CD4-positive, alpha-beta T cell treated with Interleukin-17A for 4 hours (primary cell): ENCODE measurements around the gene FNBP1.
A peak's percentile ranks its signal among the peaks of the same experiment; 100 is the strongest.

Experiments
- DNase-seq: peaks from one replicate; pipeline ENCODE4 v3.0.0-alpha.2; 2020; ENCODE audit warnings: mixed read lengths

Gene FNBP1

DNA sequence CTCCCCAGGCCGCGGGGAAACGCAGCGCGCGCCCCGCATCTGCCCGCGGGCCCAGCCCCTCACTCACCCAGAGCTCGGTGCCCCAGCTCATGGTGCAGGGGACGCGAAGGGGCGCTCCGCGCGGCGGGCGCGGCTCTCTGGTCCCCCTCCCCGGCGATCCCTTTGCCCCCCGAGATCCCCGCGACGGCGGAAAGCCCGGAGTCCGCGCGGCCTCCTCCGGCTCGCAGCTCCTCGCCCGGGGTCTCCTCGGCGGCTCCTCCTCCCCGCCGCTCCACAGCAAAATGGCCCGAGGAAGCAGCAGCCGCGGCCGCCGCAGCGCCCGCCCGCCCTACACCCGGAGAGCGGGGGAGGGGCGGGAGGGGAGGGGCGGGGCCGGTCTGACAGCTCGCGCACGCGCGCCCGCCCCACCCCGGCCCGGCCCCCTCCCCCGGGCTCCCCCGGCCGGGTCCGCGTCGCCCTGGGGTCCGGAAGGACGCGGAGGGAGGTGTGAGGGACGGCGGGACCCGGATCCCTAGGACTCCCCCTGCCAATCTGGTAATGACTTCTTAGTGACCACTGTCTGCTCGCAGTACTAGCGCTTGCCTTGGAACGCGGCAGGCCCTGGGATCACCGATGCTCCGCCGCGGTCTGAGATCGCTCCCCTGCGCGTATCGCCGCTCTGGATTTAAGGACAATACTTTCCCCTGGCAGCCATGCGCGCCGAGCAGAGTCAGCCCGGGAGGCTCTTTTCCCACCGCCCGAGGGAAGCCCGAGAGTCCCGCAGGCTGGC, at the start of gene FNBP1:
Gene FNBP1 (minus strand): TSS at position 305 of the 769 bp plus-strand sequence. CDS start 214 bp downstream, at position 91.
- peak; percentile 92 for DNase-seq

DNA sequence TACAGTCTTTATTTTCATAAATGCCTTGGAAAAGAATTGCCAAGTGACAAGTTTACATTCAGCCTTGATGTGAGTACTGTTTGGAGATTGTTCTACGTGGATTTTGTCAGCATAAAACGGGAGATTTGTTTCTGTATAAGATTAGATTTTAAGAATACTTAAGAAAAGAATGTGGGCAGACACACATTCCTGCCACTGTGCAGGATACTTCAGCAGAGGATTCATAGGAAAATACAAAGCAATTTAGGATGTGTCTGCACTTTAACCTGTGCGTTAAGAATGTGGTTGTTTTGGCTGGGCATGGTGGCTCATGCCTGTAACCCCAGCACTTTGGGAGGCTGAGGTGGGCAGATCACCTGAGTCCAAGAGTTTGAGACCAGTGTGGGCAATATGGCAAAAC, 47.9 kb upstream of the FNBP1 start:
- DNase-seq = no peak

DNA sequence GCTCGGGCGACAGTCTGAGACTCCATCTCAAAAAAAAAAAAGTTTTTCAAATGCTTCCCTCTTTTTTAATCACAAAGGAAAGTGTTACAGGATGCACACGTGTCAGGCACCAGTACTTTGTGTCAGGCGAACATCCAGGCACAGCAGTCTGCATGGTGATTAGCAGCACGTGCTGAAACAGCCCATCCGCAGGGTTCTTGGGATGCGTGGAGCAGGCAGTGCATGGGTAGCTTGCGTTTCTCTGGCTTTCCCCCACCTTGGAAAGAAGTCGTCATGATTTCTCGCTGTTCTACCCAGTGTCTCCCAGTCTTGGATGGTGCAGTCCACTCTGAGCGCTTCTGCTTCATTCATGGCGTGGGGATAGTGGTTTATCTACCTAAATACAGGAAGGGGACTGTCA, 46.2 kb upstream of the FNBP1 start:
- DNase-seq = no peak

DNA sequence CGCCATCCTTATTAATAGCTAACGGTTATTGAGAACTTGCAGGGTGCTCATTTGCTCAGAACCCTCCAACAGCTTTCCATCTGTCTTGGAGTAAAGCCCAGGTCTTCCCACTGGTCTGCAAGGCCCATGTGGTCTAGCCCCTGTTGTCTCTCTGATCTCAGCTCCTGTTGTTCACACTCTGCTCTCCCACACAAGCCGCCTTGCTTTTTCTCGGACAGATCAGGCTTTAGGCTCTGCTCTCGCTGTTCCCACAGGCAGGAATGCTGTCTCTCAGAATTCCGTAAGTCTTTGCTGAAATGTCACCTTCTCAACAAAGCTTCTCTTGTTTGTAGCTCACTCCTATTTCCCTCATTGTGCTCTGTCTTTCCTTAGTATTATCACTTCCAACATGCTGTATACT, 45.1 kb upstream of the FNBP1 start:
- no peak for DNase-seq

DNA sequence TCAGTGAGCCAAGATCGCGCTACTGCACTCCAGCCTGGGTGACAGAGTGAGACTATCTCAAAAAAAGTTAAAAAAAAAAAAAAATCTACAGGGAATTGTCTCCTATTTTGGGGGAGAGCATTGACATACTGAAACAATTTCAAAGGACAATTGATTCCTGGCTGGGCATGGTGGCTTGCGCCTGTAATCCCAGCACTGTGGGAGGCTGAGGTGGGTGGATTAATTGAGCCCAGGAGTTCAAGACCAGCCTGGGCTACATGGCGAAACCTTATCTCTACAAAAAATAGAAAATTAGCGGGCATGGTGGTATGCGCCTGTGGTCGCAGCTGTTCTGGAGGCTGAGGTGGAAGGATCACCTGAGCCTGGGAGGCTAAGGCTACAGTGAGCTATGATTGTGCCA, 41.3 kb upstream of the FNBP1 start:
- no peak for DNase-seq

DNA sequence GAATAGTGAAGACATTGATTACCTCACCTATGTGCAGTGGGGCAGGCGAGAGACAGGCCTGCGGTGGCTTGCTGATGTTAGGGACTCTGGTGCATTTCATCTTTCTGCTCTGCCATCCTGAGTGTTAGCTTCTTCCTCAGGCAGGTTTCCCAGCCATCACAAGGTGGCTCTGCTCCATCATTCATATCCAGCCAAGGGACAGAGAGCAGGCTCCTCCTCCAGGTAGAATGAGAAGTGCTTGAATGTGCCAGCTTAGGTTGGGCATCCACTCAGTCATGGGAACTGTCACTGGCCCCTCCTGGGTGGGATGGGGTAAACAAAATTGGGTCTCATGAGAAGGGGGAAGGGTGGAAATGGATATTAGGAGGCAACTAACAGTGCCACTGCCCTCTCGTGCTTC, 35.6 kb upstream of the FNBP1 start:
- no peak for DNase-seq

DNA sequence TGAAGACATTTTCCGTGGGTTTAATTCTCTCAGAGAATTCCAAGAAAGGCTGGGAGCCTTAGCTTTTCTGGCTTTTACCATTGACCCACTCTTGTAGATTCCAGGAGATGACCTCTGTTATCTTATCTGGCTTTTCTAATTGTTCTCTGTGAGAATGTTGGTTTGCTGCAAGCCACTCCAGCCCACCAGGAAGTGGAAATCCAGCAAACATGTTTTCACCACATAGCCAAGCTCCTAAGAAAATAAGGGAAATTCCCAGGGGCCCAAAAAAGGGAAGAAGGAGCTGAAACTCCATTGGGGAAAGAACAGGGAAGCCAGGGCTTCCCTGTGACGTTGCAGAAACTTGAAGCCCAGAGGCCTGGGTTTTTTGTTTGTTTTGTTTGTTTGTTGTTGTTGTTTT, 30.4 kb upstream of the FNBP1 start:
- DNase-seq = no peak

DNA sequence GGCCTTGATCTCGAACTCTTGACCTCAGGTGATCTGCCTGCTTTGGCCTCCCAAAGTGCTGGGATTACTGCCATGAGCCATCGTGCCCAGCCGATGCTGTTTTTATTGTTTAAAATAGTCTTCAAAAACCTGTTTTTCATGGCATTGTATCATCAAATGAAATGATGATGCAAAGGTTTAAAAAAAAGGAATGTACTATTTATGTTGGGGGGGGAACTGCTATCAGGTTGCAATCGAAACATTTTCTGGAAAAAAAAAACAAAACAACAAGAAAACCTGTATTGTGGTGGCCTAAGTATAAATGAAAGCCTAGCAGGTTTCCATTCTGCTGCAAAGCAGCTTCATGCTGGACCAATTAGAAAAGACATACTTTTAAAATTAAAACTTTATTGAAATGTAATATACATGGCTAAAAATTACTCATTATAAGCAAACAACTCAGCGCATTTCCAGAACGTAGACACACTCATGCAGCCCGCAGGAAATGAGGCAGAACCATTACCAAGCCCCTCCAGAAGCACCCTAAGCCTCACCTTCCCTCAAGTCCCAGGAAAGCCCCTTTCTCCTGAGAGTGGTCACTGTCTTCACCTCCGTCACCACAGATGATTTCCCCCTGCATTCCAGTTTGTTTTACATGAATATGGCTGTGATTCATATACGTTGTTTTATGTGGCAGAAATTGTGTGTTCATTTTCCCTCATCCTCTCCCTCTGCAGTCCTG, 29.7 kb upstream of the FNBP1 start:
- DNase-seq = no peak

DNA sequence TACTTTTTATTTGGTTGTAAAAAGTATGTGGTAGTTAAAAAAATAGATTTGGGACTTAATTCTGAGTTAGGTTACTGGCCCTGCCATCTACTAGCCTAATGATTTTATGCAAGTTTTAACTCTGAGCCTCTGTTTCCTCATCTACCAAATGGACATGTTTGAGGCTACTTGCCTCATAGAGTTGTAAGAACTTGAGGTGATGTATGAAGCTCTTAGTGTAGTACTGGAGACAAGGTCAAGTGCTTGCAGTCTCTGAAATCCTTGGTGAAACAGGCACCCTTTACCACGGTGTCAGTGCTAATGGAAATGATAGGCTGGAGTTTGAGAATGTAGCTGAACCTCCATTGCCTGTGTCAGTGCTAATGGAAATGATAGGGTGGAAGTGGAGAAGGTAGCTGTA, 26.1 kb upstream of the FNBP1 start:
- DNase-seq = no peak

DNA sequence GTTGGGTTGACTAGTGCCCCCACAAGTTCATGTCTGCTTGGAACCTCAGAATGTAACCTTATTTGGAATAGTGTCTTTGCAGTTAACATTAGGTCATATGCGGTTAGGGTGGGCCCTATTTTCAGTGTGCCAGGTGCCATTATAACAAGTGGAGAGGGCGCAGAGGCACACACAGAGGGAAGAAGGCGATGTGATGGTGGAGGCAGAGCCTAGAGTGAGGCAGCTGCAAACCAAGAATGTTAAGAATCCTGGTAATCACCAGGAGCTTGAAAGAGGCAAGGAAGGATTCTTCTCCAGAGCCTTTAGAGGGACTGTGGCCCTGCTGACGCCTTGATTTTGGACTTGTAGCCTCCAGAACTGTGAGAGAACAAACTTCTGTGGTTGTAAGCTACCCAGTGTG, 21.6 kb upstream of the FNBP1 start:
- DNase-seq = no peak

DNA sequence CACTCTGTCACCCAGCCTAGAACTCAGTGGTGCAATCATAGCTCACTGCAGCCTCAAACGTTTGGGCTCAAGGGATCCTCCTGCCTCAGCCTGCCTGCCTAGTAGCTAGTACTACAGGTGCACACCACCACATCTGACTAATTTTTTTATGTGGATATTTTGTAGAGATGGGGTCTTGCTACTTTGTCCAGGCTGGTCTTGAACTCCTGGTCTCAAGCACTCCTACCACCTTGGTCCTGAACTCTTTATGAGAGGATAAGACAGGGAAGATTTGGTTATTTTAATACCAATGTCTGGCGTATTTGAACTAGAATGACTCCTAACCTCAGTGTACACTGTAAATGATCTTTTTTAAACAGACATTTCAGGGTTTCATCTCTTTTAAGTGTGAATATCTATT, 19.8 kb upstream of the FNBP1 start:
- DNase-seq = no peak

DNA sequence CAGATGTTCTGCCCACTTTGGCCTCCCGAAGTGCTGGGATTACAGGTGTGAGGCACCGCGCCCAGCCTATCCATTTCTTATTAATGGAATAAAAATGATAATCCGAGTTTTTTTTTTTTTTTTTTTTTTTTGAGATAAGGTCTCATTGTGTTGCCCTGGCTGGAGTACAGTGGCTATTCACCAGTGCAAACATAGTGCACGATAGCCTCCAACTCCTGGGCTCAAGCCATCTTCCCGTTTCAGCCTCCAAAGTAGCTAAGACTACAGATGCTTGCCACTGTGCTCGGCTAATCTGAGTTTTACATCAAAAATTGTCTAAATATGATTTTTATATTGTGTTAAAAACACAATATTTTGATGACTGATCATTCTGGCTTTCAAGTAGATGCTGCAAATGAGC, 17.3 kb upstream of the FNBP1 start:
- DNase-seq = no peak

DNA sequence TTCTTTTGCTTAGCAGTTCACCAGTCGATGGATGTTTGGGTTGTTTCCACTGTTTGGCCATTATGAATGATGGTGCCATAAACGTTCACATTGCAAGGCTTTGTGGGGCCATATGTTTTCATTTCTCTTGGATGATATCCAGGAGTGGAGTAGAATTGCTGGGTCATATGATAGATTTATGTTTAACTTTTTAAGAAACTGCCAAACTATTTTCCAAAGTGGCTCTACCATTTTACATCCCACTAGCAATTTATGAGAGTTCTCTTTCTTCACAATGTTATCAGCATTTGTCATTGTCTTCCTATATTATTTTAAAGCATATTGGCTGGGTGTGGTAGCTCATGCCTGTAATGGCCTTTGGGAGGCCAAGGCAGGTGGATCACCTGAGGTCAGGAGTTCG, 15.9 kb upstream of the FNBP1 start:
- DNase-seq = no peak

DNA sequence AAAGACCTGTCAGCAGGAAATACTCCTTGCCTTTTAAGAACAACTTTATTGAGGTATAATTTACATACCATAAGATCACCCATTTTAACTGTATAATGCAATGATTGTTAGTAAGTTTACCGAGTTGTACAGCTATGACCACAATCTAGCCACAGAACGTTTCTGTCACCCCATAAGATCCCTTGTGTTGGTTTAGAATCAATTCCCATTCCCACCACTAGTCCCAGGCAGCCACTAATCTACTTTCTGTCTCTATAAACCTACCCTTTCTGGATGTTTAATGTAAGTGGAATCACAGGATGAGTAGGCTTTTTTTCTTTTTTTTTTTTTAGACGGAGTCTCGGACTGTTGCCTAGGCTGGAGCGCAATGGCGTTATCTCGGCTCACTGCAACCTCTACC, 15.2 kb upstream of the FNBP1 start:
- no peak for DNase-seq

DNA sequence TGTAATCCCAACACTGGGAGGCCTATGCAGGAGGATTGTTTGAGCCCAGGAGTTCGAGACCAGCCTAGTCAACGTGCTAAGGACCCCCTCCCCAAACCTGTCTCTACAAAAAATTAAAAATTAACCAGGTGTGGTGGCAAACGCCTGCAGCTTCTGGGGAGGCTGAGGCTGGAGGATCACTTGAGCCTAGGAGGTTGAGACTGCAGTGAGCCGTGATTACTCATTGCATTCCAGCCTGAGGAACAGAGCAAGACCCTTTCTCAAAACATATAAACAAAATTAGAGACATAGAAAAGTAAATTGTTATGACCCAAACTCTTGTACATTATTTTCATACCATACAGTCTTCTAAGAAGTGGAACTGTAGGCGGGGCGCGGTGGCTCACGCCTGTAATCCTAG, 11.8 kb upstream of the FNBP1 start:
- DNase-seq = no peak

DNA sequence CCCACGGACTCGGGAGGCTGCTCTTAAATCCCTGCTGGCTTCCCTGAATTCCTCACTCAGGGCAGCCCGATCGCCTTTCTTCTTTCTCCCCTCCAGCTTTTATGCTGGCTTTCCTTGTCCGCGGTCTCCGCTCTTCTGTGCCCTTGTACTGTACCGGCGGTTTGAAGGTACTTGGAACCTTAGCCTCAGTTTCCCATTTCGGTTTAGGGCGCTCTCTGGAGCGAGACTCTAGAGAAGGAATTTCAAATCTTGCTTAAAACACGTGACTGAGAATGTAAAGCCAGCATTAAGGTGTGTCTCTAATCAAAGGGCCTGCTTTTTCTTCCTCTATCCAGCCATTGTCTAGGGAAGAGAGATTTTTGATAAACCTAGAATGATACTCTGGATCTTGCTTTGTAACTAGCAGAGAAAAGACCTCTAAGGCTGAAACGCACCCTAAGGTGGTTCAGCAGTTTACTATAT, 11.4 kb upstream of the FNBP1 start:
- no peak for DNase-seq

DNA sequence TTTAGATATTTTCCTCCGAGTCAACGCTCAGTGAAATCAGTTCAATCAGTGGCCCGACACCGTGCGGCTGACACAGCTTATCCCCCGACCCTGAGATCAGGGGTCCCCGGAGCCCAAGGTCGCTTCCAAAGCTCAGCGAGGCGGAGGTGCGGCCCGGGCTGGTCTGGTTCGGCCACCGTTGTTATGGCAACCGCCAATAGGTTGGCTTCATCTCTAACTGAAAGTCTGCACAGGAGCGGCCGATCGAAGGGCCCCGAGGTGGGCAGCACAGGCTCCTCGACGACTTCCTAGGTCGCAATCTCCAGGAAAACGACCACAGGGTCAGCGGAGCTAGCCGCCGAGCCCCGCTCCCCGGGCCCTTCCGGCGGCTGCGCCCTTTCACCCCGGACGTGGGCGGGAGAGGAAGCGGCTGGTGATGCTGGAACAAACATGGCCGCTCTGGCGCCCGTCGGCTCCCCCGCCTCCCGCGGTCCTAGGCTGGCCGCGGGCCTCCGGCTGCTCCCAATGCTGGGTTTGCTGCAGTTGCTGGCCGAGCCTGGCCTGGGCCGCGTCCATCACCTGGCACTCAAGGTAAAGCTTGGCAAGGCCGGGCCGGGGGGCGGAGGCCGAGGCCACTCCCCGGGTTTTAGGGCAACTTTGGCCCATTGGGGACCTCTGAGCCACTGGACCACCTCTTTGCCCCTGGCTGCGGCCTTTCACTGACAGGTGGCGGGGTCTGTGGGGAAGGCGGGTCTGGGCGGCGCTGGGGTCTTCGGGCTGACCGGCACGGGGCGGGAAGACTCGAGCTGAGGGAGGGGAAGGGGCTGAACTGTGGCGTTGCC, 10.7 kb upstream of the FNBP1 start, which contains the start of gene GPR107:
Gene GPR107 (plus strand): TSS at position 403 of the 821 bp plus-strand sequence. CDS start 27 bp downstream, at position 430.
- peak; percentile 78 for DNase-seq

DNA sequence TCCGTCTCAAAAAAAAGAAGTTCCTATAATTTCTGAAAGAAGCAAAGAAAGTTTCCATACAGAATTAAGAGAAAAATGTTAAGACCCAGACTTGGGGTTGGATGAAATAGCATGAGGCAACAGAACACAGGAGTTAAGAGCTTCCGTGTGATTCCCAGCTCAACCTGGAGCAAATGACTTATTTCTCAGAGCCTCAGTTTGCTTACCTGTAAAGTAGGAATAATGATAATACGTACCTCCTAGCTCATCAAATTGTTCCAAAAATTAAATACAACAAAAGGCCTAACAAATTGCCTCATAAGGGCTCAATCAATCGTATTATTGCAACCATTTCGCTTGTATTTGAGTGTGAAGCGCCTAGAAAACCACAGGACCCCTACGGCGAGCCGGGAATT, 10.1 kb upstream of the FNBP1 start:
- no peak for DNase-seq

DNA sequence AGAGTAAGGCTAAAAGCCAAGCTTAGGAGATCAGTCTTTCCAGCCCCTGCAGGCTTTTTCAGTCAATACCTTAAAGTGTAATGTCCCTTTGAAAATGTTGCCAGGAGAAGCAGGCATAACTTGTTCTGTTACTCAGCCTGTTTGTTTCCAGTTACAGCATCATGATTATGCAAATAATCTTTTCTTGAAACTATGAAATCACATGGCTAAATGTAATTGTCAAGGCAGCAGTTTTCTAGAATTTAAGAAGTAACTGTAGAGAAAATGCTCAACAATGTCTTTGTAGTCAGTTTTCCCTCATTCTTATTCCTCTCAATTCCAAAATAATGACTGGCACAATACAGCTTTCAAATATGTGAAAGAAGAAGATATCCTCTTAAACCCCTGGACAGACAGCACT, 8.9 kb upstream of the FNBP1 start:
- no peak for DNase-seq

DNA sequence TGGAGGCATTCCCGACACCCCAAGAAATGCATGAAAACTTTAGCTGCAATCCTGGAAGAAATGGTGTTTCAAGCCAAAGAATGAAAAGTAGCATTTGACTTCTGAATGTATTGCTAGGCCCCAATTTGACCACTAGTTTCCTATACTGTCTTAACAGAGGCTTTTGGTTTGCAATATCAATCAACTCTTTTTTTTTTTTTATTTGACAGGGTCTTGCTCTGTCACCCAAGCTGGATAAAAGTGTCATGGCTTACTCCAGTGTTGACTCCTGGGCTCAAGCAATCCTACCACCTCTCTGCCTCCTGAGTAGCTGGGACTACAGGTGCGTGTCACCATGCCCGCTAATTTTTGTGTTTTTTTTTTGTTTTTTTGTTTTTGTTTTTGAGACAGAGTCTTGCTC, 7.5 kb upstream of the FNBP1 start:
- DNase-seq = no peak

DNA sequence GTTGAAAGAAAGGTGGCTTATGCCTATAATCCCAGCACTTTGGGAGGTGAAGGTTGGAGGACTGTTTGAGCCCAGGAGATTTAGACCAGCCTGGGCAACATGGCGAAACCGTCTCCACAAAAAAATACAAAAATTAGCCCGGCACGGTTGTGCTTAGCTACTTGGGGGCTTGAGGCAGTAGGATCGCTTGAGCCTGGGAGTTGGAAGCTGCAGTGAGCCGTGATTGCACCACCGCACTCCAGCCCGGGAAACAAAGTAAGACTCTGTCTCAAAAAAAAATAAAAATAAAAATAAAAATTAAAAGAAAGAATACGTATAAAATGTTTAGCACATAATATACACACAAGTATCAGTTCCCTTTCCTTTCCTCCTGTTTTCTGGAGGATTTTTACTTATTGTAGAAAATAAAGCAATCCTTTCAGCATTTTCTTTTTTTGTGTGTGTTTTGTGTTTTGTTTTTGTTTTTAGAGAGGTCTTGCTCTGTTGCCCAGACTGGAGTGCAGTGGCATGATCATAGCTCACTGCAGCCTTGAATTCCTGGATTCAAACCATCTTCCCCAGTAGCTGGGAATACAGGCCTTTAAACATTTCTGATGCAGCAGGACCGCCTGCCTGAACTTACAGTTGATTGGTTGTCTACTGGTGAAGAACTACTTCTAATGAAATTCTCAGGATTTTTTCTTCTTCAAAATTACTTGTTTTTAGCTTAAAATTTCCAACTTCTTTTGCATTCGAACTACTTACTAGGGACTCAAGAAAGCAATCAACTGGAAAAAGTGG, 6.6 kb upstream of the FNBP1 start:
- no peak for DNase-seq

DNA sequence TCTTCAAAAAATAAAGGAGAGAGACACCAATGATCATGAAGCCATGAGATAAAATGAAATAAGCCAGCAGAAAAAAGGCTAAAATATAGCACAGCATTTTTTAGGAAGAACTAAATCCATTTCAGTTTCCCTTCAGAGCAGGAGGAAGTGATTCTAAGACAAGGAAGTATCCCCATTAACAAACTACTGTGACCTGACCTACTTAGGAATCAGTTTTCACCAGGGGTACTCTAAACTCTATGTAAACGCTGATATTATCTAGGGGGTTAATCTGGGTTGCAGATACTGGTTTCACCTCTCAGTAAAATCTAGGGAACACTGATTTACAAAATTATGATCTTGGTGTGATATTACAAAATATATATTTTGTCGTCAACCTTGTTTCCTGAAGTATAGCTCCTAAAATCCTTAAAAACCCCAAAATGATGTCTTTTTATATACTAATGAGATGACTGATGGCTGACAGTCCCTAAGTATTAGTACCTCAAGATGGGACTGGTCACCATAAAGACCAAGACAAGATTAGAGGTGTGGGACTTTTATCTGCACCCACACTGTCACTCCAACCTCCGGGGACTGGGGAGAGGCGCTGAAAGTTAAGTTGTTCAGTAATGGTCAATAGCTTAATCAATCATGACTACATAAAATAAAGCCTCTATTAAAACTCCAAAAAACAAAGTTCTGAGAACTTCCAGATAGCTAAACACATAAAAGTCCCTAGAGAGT, 2.9 kb upstream of the FNBP1 start:
- no peak for DNase-seq
